HG02884 (cell line): ENCODE data around the gene CHTF8.
"Not testable (repeated sequence)": the region's sequence is repeated elsewhere in the genome, so short reads cannot be mapped to it uniquely, and the experiment has no call there.

Source experiments
- ATAC-seq: cut with Tn5 transposase; IDR thresholded peaks from one replicate; pipeline ENCODE4 v1.9.1; 2021; ENCODE audit warnings: mild to moderate bottlenecking, moderate library complexity; ENCODE audit not compliant: unreplicated experiment

The CHTF8 gene

GRCh38 chr16:69139464-69139863, 7.1 kb upstream of the CHTF8 start:
- ATAC-seq, result not testable (repeated sequence)

- ATAC-seq, result no peak
Measured at GRCh38 chr16:69138608-69139007, 6.2 kb upstream of the CHTF8 start.

DNA sequence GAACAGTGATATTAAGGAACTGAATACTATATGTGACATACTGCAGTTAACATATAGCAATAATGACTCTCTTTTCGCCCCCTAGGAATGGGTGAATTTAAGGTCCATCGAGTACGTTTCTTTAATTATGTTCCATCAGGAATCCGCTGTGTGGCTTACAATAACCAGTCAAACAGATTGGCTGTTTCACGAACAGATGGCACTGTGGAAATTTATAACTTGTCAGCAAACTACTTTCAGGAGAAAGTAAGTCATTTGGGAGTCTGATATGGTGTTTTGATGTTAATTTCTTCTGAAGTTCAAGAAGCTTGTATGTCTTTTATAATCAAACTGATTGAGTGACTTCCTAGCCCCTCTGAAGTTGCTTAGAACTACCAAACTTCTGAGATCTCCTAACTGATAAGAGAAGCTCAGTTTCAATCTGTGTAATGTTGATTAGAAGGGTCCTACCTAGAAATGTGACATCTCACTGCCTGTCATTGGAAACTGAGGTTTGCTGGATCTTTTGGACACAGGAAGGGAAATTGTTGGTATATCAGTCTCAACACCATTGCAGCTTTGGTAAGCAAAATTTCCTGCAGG, 1.1 kb upstream of the CHTF8 start:
- no peak for ATAC-seq

DNA sequence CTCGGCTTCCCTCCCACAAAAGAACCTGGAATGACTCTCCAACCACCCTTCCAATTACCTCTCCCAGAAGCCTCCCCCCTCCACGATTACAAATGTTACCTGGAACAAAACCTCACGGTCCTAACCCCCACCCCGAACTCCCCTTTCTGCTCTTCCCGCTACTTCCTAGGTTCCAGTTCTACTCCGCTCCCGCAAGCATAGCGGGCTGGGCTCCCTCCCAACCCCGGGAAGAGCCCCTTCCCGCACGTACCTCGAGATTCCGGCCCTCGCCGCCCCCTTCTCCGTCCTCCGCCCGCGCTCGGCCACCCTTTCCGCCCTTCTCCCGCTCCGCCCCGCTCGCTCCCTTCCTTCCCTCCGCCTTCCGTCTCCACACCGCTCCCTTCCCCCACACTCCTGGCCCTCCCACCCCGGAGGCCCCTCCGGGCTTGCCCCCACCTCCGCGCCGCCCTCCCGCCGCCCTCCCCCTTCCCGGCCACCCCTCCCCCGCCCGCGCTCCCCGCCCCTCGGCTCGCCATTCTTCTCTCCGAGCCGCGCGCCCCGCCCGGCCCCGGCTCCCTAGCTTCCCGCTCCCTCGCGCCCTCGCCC, 457 bp downstream of the CHTF8 start:
- ATAC-seq, result peak; percentile 36

DNA sequence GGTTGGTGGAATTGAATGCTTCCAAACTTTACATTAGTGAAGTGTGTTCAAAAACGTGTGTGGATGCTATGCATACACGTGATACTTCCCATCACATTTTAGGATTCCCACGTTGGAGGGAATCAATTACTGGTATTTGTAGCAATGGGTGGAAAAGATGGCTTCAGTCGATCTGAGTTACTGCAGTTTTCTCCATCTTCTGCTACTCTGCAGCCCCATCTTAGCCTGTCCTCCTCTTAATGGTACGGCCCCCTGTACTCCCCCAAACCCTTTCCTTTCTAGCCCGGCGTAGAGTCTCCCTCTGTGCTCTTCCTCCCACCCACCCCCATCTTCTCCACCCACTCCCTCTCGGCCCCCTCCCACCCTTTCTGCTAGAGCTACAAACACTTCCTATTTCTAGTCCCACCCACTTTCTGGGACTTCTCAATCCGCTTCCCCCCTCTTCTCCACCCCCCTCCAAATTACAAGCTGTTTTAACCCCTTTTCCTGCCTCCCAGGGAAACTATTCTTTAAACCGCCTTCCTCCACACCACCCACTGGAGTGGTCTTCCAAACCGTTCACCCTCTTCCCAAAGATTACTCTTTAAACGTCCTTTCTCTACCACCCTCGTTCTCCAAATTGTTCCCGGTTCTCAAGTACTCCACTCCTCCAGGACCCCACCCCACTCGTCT, 1.1 kb downstream of the CHTF8 start:
- ATAC-seq, result no peak

DNA sequence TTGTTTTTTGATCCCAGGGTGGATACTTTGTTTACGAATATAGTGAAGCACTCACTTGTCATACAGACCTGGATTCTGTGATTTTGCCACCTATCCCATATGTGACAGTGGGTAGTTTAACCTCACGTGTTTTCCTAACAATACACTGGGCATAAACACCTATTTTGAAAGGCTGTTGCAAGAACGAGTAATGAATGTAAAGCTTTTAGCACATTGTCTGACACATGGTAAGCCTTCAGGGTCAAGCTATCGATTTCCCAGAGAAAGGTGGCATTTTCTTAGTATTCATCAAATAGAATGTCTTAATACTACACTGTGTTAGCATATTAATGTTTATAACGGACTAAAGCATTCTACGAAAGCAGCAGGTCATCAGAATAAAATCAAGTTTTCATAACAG, 1.9 kb downstream of the CHTF8 start:
- ATAC-seq, result no peak

DNA sequence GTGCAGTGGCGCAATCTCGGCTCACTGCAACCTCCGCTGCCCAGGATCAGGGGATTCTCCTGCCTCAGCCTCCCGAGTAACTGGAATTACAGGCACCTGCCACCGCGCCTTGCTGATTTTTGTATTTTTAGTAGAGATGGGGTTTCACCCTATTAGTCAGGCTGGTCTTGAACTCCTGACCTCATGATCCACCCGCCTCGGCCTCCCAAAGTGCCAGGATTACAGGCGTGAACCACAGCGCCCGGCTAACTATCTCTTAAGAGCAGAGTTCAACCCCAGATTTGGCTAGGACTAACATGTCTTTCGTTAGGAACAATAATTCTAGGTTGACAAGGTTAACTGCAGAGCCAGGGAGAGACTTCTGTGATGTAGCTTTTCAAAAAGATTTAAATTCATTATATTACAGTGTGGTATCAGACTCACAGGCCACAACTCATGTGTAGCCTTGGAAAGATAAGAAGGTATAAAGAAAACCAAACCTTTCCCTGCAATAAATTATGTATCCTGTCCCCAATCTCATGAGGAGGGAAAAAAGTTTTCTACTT, 4.3 kb downstream of the CHTF8 start:
- no peak for ATAC-seq

GRCh38 chr16:69126801-69127200, 5.6 kb downstream of the CHTF8 start:
- ATAC-seq, result not testable (repeated sequence)

GRCh38 chr16:69126221-69126620, 6.2 kb downstream of the CHTF8 start:
- no peak for ATAC-seq

- not testable (repeated sequence) for ATAC-seq
Measured at GRCh38 chr16:69124961-69125360, 7.4 kb downstream of the CHTF8 start.

- ATAC-seq, result not testable (repeated sequence)
Measured at GRCh38 chr16:69124406-69124805, 8.0 kb downstream of the CHTF8 start.

- no peak for ATAC-seq
Measured at GRCh38 chr16:69123910-69124309, 8.5 kb downstream of the CHTF8 start.

DNA sequence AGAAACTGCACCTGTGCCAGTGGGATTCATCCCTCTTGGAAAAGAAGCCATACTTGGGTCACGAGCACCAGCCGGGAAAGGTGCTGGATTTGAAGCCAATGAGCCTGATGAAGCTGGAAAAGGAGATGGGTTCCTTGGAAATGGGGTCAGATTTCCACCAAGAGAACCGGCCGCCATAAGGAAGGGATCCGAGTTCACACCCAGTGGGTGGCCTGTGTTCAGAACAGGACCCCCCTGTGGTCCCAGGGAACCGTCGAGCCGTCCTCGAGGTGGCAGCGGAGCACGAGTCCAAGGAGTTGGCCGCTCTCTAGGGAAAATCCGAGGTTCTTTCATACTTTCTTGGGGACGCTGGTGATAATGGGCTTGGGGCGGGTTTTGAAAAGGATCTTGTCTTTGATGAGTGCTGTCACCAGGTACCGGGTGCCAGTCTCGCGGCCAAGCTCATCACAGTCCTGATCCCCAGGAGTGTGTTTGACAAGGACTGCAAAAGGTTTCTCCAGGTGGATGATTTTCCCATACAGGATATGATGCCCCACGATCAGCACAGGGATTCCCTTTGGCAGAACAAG, 12.2 kb downstream of the CHTF8 start:
- ATAC-seq, result no peak

DNA sequence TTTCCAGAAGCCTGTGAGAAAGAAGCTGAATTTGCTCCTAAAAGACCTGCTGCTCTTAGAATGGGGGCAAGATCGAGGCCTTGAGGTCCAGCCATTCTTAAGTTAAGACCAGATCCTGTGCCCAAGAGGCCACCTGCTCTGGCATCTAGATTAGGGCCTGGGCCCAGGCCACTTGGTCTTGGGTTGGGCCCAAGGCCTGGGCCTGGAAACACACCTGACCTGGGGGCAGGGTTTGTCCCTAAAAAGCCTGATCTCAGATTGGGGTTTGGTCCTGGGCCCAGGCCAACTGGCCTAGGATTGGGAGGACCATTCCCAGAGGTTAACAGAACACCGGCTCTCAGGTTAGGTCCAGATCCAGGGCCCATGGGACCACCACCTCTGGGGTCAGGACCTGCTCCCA, 12.9 kb downstream of the CHTF8 start:
- ATAC-seq, result no peak

DNA sequence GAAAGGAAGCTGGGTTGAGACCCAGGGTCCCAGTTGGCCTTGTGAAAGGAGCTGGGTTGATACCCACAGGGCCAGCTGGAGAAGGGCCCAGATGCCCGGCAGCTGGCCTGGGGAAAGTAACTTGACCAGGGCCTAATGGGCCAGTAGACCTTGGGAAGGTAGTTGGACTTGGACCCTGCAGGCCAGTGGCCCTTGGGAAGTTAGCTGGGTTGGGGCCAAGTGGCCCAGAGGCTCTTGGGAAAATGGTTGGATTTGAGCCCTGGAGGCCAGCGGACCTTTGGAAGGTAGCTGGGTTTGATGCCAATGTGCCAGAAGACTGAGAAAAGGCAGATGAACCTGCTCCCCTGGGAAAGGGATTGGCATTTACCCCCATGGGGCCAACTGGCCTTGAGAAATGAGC, 13.4 kb downstream of the CHTF8 start:
- no peak for ATAC-seq

GRCh38 chr16:69118468-69118867, 13.9 kb downstream of the CHTF8 start:
- ATAC-seq, result no peak

DNA sequence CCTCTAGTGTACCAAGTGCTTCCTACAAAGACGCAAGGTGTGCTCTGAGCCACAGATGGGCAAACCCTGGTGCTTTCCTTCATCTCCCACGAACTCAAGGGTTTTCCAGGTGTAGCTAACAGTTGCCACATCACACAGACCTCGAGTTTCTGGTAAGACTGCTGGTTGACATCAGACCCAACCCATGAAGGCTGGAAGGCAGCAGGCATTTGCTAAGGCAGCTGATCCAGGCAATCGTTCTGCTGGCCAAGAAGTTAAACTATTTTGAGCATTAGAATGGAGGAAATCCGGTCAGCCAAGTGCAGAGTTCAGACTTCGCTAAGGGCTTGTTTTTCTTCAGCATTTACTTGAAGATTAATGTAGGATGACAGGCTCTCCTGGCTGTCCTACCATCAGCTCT, 15.5 kb downstream of the CHTF8 start:
- no peak for ATAC-seq

GRCh38 chr16:69116256-69116875, 16.0 kb downstream of the CHTF8 start:
- no peak for ATAC-seq

- ATAC-seq, result no peak
Measured at GRCh38 chr16:69115837-69116236, 16.6 kb downstream of the CHTF8 start.

GRCh38 chr16:69115361-69115760, 17.0 kb downstream of the CHTF8 start:
- no peak for ATAC-seq

- ATAC-seq, result no peak
Measured at GRCh38 chr16:69114976-69115355, 17.4 kb downstream of the CHTF8 start.
